ENCODE data around the gene TLE1. TPM values are rescaled to one million over a fixed set of nuclear protein-coding genes. Genes with fewer than 3 reads are reported as not detected.

The TLE1 gene
- total RNA-seq, 2 donors from 2014 or later = 15.0 to 15.2 TPM

DNA sequence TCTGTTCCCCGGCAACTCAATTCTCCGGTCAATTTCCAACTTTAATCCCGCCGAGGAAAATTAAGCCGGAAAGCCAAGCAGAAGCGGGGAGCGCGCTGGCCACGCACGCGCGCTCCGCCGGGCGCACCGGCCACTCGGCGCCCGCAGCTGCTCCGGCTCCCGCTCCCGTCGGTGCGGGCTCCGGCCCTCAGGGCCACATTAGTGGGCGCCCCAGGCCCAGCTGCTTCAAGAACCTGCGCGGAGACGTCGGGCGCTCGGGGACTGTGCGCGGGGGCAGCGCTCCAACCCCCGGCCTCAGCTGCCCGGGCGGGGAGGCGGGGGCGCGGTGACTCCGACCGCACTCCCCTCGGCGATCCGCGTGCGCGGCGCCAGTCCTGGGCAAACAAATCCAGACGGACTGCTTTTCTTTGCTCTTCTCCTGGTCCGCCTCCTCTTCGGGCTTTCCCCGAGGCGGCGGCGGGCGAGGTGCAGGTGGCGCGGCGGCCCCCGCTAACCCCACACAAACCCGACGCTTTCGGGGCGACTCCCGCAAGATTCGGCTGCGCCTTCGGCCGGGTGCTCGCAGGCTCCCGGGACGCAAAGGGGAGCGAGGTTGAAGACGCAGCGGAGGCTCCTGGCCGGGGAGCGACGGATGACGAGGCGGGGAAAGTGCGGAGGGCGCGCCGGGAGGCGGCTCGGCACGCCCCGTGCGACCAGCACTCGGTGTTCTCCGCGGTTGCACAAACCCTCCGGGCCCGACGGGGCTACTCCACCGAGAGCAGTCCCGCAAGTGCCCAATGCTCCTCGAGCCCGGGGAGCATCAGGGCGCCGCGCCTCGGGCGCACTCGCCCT is 870 bp downstream of the TLE1 start:
- intact Hi-C loops (cut with DNase I) = loop anchor here (10.0 kb wide), 2 partner anchors 74 to 164 kb away; no protein-coding TSS in a partner anchor
- peak; percentile 31 to 52 for ATAC-seq
- peak; percentile 74 for DNase-seq

- intact Hi-C loops (cut with DNase I) = loop anchor here (10.0 kb wide), 2 partner anchors 73 to 163 kb away; no protein-coding TSS in a partner anchor
- DNase-seq (peak; percentile 62), ATAC-seq (no peak)
These were observed 1.7 kb downstream of the TLE1 start for GRCh38 chr9:81687521-81688261.

DNA sequence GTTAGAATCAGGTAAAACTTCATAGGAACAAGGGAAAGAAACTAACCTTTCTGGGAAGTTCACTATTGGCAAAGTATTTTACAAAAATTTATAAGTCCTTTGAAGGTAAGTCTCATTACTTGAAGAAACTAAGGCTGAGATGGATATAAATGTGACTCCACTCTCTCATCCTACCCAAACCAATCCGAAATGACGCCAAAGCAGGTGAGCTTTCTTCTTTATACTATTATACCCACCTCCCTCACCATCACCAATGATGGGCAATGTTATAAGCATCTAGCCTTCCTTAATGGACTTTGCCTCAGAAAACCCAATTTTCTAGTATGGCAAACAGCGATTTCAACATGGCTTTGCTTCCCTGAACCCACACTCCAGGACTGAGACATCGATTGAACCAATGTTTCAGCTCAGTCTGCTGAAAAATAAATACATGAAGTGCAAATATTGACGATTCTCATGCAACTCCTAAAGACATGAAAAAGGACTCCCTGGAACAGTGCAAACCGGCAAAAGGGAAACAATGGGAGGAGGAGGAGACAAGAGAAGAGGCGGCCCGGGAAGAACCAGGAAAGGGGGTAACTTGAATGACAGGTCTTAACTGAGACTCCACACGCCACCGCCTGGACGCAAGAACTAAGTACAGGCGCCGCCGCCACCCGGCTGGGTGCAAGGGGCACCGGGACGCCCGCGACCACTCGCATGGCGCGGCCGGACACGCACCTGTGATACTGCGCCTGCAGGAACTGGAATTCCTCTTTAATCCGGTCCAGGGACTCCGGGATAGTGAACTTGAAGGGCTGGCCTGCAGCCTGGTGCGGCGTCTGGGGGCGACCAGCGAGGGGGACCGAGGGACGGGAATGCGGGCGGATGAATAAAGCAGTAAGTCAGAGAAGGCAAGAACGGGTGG is 2.5 kb downstream of the TLE1 start:
- ATAC-seq (peak; percentile 23 to 27), DNase-seq (peak; percentile 87)
- intact Hi-C loops (cut with DNase I) = loop anchor here (10.0 kb wide), 2 partner anchors 72 to 162 kb away; no protein-coding TSS in a partner anchor

DNA sequence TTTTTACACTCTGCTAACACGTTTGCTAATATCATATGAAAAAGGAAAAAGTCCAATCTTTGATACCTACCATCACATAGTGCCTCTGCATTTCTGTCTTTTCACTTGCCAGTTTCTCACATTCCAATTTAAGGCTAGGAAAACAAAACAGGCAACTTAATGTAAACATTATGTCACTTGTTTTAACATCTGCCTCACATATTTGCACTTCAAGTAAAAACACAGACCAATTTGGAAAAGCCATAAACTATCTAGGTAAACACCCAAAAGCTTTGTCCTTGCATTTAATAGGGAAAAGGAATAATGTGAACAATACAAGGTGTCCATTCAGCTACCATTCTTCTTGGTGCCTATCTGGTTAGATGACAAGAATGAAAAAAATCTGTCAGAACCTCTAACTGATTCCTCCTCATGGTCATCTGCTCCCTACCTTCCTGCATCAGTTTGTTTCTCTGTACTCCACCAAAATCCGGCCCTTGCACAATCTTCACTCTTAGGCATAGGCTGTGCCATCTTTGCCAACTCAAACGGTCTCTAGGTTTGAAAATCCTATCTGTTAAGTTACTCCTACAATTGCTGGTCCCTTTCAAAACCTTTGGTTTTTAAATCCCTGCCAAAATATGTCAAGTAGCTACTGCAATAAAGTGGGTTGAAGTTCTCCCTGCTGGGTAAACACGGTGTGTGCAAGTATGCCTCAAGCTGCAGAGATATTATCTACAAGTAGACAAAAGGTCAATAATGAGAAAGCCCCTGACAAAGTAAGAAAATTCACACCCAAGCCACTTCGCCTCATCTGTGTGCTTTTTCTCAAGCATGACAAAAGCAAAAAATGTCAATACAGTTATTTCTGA is 3.4 kb downstream of the TLE1 start:
- DNase-seq = no peak
- intact Hi-C loops (cut with DNase I) = loop anchor here (10.0 kb wide), 2 partner anchors 71 to 161 kb away; no protein-coding TSS in a partner anchor
- ATAC-seq = no peak

DNA sequence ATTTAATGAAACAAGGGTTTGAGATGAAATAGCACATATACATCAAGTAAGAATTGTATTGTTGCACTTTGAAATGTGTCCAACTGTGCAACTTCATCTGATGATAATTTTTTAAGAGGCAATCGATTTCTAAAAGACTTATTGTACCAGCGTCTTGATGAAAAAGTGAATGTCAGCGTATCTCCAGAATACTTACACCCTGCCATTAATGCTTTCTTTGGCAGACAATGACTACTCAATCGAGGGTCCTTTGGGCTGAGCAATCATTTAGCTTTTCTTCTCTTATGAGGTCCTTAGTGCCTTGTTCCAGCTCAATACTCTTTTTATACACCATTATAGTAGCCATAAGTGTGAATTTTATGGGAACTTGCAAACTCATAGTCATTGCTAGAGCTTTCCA is 4.7 kb downstream of the TLE1 start:
- DNase-seq (no peak), ATAC-seq (no peak)
- intact Hi-C loops (cut with DNase I) = loop anchor here (5.0 to 10.0 kb wide), 3 partner anchors 47 to 160 kb away; no protein-coding TSS in a partner anchor

DNA sequence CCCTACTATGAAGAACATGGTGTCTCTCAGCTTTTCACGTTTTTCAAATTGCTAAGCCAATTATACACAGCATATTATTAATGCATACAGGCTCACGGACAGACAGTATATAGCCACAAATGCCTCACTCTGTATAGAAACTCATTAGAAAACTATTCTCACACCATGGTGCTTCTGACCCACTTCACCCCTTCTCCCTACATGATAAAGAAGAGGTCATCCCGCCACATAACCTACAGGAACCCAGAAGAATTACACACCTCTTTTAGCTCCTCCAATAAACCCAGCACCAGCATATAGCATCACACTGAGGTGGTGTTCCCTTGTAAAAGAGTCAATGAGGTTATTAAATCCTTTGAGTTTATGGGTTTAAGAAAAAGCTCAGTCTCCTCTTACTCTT is 5.6 kb downstream of the TLE1 start:
- intact Hi-C loops (cut with DNase I) = loop anchor here (5.0 to 10.0 kb wide), 3 partner anchors 46 to 159 kb away; no protein-coding TSS in a partner anchor
- no peak for ATAC-seq
- no peak for DNase-seq

DNA sequence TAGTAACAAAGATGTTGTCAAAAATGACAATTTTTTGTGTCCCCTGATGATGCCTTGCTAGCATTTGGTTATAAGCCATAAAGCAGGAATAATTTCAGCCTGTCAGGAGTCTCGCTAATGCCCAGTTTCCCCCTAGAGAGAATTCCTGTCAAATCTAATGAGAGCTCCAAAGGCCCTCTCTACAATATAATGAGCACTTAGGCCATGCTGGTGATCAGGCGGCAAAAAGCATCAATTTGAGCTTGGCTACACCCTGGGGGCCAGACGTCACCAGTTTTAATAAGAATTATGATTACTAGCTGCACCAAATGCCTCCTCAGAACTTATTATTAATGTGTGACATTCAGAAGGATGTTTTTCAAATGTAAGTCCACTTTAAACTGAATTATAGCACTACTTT is 6.1 kb downstream of the TLE1 start:
- ATAC-seq (no peak), DNase-seq (no peak)
- intact Hi-C loops (cut with DNase I) = loop anchor here (5.0 to 10.0 kb wide), 3 partner anchors 46 to 158 kb away; no protein-coding TSS in a partner anchor

DNA sequence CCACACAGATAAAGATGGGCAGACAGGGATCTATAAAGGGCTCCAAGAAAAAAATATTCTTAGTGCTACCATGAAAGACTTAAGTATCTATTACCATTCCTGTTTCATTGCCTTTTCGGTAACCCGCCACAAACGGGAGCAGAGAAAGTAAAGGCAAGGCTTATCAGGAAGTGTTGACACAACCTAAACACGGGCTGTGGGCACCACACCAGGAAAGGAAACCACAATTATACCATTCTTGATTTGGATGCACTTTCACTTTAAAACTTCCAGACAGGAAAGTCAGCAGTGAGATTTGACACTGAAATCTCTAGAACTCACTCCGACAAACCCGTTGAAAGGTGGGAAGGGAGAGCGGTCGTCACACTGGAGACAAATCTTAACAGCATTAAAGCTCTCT is 6.5 kb downstream of the TLE1 start:
- no peak for ATAC-seq
- intact Hi-C loops (cut with DNase I) = loop anchor here (5.0 to 10.0 kb wide), 3 partner anchors 45 to 158 kb away; no protein-coding TSS in a partner anchor
- DNase-seq = no peak

GRCh38 chr9:81682177-81682576 is 7.2 kb downstream of the TLE1 start:
- intact Hi-C loops (cut with DNase I) = loop anchor here (5.0 to 10.0 kb wide), 3 partner anchors 45 to 157 kb away; no protein-coding TSS in a partner anchor
- DNase-seq (no peak), ATAC-seq (no peak)

DNA sequence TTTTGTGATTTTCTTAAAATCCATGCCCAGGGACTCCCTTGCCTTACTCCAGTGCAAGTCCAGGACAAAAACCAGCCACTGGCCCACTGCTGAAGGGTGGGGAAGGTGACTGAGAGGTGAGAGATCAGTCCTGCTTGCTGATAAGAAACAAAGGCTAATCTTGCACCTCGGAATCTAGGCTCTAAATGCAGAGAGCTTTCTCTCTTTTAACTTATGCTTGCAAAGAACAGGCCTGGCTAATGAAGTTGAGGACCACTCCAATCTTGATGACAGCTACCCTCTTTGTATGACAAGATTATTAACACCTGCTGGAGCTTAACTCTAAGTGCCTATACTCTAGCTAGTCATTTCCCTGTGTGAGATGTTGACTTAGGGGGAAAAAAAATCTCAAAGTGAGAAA is 8.8 kb downstream of the TLE1 start:
- ATAC-seq = no peak
- DNase-seq = no peak
- intact Hi-C loops (cut with DNase I) = loop anchor here (5.0 to 10.0 kb wide), 3 partner anchors 43 to 156 kb away; no protein-coding TSS in a partner anchor

DNA sequence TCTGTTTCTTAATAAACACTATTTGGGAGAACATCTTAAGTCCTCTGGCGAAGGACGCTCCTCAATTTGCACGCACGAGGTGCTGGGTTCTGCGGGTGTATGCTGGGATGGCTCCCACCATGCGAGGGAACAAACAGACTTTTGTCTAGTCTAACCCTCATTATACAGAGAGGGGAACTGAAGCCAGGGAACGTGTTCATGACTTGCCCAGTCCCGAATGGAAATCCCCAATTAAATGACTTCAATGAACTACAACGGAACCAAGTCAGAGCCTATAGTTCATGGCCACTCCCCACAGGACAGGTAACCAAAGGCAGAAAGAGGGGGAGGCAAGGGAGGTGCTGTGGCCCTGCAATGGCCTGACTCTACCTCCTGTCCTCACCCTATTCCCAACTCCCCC is 9.3 kb downstream of the TLE1 start:
- intact Hi-C loops (cut with DNase I) = loop anchor here (5.0 to 10.0 kb wide), 3 partner anchors 43 to 155 kb away; no protein-coding TSS in a partner anchor
- ATAC-seq = no peak
- DNase-seq = no peak

GRCh38 chr9:81678088-81678487 is 11.3 kb downstream of the TLE1 start:
- intact Hi-C loops (cut with DNase I) = no loop called here

DNA sequence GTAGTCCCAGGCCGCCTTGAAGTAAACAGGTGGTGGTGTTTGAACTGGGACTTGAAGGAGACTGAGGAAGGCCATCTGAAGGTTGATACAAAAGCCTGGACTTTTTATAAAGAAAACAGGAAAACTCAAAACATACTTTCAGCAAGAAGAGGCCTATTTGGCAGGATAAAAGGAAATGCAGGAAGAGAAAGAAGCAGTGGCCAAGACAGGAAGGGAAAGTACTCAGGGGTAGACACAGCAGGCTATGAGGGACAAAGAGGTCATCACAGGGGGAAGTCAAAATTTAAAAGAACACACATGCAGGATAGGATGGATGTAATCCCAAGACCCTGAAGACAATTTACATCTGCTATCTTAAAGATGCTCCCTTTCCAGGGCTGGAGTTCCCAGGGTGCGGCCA is 13.0 kb downstream of the TLE1 start:
- DNase-seq (no peak), ATAC-seq (no peak)
- intact Hi-C loops (cut with DNase I) = no loop called here

More at GRCh38 chr9:81678088-81678487, 11.3 kb downstream of the TLE1 start:
- DNase-seq (no peak), ATAC-seq (no peak)

- ATAC-seq (no peak), DNase-seq (no peak)
- intact Hi-C loops (cut with DNase I) = no loop called here
These were observed 16.0 kb downstream of the TLE1 start for GRCh38 chr9:81673310-81673709.

DNA sequence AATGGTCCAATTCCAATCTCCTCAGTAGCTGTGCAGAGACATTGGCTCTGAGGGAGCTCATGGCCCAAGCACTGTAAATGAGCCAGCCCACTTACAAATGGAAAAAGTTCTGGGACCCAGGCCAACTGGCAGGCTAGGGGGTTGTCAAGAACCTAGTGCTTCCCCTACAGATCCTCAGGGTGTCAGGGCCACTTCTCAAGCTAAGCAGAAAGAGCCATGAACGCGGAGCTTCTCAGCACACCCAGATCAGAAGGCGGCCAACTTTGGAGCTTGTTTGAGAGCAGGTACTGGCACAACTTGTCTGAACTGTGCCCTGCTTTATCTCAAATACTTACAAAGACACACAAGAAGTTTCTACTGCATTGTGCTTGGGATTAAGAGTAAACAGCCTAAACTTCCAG is 17.5 kb downstream of the TLE1 start:
- intact Hi-C loops (cut with DNase I) = no loop called here
- peak; percentile 97 to 98 for ATAC-seq

GRCh38 chr9:81669866-81670265 is 19.5 kb downstream of the TLE1 start:
- ATAC-seq = no peak
- DNase-seq = no peak
- intact Hi-C loops (cut with DNase I) = no loop called here

More for the DNA sequence above, 17.5 kb downstream of the TLE1 start:
- DNase-seq = peak; percentile 89

- ATAC-seq (no peak), DNase-seq (no peak)
- intact Hi-C loops (cut with DNase I) = no loop called here
These were observed 20.2 kb downstream of the TLE1 start for GRCh38 chr9:81669041-81669651.
